HepG2 (cell line): ENCODE measurements around the gene HTR3B.

Experiments used
- CEBPB ChIP-seq: IDR thresholded peaks from 2 replicates; pipeline ENCODE4 v1.6.1; 2011; ENCODE audit warnings: low read depth, low read length, improper control_type of control experiment, borderline replicate concordance
- KLF16 ChIP-seq, 2 experiments: sonication (generic) in 1 of 2; formaldehyde crosslinking in 1 of 2; IDR thresholded peaks; 2 replicates each; pipeline versions ENCODE4 v1.6.1 to v1.8.0; 2016 to 2023; ENCODE audit warnings: missing genetic modification reagents in 2 of 2, missing compliant biosample characterization in 1 of 2
- MEIS2 ChIP-seq: sonication (generic); formaldehyde crosslinking; IDR thresholded peaks from 2 replicates; pipeline ENCODE4 v1.9.0; 2021; ENCODE audit warnings: mild to moderate bottlenecking, missing genetic modification reagents
- PHF20 ChIP-seq: sonication (generic); formaldehyde crosslinking; IDR thresholded peaks from 2 replicates; pipeline ENCODE4 v1.5.0; 2020; ENCODE audit warnings: mild to moderate bottlenecking, missing genetic modification reagents
- POLR2AphosphoS5 ChIP-seq: IDR thresholded peaks from 2 replicates; pipeline ENCODE4 v1.6.1; 2012; ENCODE audit warnings: low read depth, low read length
- TCF7 ChIP-seq: sonication (generic); IDR thresholded peaks from 2 replicates; pipeline ENCODE4 v1.6.1; 2016; ENCODE audit warnings: antibody characterized with exemption, low read depth
- TCF7L2 ChIP-seq: IDR thresholded peaks from 2 replicates; pipeline ENCODE4 v1.6.1; 2011; ENCODE audit warnings: mild to moderate bottlenecking, low read depth, low read length, moderate library complexity
- ZNF160 ChIP-seq: sonication (generic); formaldehyde crosslinking; IDR thresholded peaks from 2 replicates; pipeline ENCODE4 v1.8.0; 2022; ENCODE audit warnings: mild to moderate bottlenecking, inconsistent platforms, missing genetic modification reagents
- ZNF225 ChIP-seq: sonication (generic); formaldehyde crosslinking; IDR thresholded peaks from 2 replicates; pipeline ENCODE4 v1.4.0; 2020; ENCODE audit warnings: mild to moderate bottlenecking, missing genetic modification reagents
- ZNF292 ChIP-seq: sonication (generic); formaldehyde crosslinking; IDR thresholded peaks from 2 replicates; pipeline ENCODE4 v1.8.1; 2022; ENCODE audit warnings: mild to moderate bottlenecking, low read depth, missing genetic modification reagents, borderline replicate concordance
- ZSCAN30 ChIP-seq: sonication (generic); formaldehyde crosslinking; IDR thresholded peaks from 2 replicates; pipeline ENCODE4 v1.5.0; 2020; ENCODE audit warnings: mild to moderate bottlenecking, missing genetic modification reagents
- TF ChIP-seq, protein P1 (sequence below): sonication (generic); formaldehyde crosslinking; IDR thresholded peaks from 2 replicates; pipeline ENCODE4 v1.5.0; 2020; ENCODE audit warnings: mild to moderate bottlenecking, missing genetic modification reagents, moderate library complexity
- TF ChIP-seq, protein P2 (sequence below), 2 experiments: sonication (generic) in 1 of 2; formaldehyde crosslinking in 1 of 2; IDR thresholded peaks; 2 replicates each; pipeline versions ENCODE4 v1.5.1 to v1.6.1; 2011 to 2020; ENCODE audit warnings: borderline replicate concordance in 1 of 2, low read depth in 1 of 2, low read length in 1 of 2, mild to moderate bottlenecking in 1 of 2, missing genetic modification reagents in 1 of 2, moderate library complexity in 1 of 2
- TF ChIP-seq, protein P3 (sequence below): sonication (generic); formaldehyde crosslinking; IDR thresholded peaks from 2 replicates; pipeline ENCODE4 v1.4.0; 2020; ENCODE audit warnings: missing genetic modification reagents

DNA sequence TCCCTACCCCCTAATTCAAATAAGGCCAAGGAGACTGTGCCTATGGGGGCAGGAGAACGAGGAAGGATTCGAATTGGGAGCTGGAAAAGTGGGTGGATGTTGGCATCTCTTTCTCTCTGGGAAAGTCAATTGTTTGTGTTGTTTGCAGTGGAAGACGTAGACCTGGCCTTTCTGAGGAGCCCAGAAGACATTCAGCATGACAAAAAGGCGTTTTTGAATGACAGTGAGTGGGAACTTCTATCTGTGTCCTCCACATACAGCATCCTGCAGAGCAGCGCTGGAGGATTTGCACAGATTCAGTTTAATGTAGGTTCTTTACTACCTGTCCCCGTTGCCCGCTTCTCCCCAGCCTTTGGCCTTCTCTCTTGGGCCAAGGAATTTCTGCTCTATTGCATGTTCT, 28.2 kb downstream of the HTR3B start:
- TF ChIP-seq ZSCAN30 (CRISPR knock-in tag) (no peak), ZNF292 (CRISPR knock-in tag) (no peak), ZNF225 (no peak), CEBPB (no peak), MEIS2 (CRISPR knock-in tag) (no peak), ZNF160 (CRISPR knock-in tag) (no peak), KLF16 (CRISPR knock-in tag; IDR thresholded peaks at IDR 0.05) (no peak), POLR2AphosphoS5 (no peak), TCF7L2 (no peak), PHF20 (no peak), TCF7 (no peak)
- TF ChIP-seq, protein P1, sequence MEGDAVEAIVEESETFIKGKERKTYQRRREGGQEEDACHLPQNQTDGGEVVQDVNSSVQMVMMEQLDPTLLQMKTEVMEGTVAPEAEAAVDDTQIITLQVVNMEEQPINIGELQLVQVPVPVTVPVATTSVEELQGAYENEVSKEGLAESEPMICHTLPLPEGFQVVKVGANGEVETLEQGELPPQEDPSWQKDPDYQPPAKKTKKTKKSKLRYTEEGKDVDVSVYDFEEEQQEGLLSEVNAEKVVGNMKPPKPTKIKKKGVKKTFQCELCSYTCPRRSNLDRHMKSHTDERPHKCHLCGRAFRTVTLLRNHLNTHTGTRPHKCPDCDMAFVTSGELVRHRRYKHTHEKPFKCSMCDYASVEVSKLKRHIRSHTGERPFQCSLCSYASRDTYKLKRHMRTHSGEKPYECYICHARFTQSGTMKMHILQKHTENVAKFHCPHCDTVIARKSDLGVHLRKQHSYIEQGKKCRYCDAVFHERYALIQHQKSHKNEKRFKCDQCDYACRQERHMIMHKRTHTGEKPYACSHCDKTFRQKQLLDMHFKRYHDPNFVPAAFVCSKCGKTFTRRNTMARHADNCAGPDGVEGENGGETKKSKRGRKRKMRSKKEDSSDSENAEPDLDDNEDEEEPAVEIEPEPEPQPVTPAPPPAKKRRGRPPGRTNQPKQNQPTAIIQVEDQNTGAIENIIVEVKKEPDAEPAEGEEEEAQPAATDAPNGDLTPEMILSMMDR (CRISPR knock-in tag) = no peak
- TF ChIP-seq, protein P2, sequence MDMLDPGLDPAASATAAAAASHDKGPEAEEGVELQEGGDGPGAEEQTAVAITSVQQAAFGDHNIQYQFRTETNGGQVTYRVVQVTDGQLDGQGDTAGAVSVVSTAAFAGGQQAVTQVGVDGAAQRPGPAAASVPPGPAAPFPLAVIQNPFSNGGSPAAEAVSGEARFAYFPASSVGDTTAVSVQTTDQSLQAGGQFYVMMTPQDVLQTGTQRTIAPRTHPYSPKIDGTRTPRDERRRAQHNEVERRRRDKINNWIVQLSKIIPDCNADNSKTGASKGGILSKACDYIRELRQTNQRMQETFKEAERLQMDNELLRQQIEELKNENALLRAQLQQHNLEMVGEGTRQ (IDR thresholded peaks at IDR 0.05; ENCODE audit: low read depth, low read length) = no peak
- TF ChIP-seq, protein P2 (CRISPR knock-in tag; IDR thresholded peaks at IDR 0.05; ENCODE audit: borderline replicate concordance) = no peak
- TF ChIP-seq, protein P3, sequence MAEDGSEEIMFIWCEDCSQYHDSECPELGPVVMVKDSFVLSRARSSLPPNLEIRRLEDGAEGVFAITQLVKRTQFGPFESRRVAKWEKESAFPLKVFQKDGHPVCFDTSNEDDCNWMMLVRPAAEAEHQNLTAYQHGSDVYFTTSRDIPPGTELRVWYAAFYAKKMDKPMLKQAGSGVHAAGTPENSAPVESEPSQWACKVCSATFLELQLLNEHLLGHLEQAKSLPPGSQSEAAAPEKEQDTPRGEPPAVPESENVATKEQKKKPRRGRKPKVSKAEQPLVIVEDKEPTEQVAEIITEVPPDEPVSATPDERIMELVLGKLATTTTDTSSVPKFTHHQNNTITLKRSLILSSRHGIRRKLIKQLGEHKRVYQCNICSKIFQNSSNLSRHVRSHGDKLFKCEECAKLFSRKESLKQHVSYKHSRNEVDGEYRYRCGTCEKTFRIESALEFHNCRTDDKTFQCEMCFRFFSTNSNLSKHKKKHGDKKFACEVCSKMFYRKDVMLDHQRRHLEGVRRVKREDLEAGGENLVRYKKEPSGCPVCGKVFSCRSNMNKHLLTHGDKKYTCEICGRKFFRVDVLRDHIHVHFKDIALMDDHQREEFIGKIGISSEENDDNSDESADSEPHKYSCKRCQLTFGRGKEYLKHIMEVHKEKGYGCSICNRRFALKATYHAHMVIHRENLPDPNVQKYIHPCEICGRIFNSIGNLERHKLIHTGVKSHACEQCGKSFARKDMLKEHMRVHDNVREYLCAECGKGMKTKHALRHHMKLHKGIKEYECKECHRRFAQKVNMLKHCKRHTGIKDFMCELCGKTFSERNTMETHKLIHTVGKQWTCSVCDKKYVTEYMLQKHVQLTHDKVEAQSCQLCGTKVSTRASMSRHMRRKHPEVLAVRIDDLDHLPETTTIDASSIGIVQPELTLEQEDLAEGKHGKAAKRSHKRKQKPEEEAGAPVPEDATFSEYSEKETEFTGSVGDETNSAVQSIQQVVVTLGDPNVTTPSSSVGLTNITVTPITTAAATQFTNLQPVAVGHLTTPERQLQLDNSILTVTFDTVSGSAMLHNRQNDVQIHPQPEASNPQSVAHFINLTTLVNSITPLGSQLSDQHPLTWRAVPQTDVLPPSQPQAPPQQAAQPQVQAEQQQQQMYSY = no peak
